HG02943 (cell line): ENCODE measurements around the gene RSPH6A.
A peak's percentile ranks its signal among the peaks of the same experiment; 100 is the strongest.
"Not testable (repeated sequence)": the region's sequence is repeated elsewhere in the genome, so short reads cannot be mapped to it uniquely, and the experiment has no call there.

Source experiments
- ATAC-seq: cut with Tn5 transposase; IDR thresholded peaks from one replicate; pipeline ENCODE4 v1.9.1; 2021; ENCODE audit warnings: mild to moderate bottlenecking, low read depth, moderate library complexity; ENCODE audit not compliant: unreplicated experiment

The RSPH6A gene

DNA sequence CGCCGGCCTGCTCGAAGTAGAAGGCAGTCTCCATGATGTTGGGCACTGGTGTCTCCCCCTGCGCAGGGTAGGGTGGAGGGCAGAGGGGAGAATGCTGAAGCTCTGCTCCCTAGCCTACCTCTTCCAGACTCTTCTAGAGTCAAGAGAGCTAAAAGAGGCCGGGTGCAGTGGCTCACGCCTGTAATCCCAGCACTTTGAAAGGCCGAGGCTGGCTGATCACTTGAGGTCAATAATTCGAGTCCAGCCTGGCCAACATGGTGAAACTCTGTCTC lies 10.2 kb downstream of the RSPH6A start:
- ATAC-seq = no peak

GRCh38 chr19:45804140-45804958 lies 10.8 kb downstream of the RSPH6A start:
- ATAC-seq = no peak

DNA sequence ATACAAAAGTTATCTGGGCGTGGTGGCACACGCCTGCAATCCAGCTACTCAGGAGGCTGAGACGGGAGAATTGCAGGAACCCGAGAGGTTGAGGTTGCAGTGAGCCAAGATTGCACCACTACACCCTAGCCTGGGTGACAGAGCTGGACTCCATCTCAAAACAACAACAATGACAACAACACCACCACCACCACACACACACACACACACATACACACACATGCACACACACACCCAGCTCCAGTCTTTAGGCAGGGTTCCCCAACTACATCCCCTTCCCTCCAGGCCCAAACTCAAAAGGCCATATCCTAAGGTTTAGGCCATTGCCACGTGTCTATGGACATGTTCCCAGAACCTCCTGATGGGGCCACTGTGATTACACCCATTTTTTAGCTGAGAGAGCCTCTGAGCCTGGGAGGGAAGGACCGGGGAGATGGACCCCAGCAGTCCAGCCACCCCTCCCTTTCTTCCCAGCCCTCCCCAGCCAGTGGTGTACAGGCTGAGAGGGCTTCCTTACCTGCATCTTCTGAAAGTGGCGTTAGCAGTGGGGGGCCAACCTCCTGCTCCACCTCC lies 13.4 kb downstream of the RSPH6A start:
- ATAC-seq = no peak

DNA sequence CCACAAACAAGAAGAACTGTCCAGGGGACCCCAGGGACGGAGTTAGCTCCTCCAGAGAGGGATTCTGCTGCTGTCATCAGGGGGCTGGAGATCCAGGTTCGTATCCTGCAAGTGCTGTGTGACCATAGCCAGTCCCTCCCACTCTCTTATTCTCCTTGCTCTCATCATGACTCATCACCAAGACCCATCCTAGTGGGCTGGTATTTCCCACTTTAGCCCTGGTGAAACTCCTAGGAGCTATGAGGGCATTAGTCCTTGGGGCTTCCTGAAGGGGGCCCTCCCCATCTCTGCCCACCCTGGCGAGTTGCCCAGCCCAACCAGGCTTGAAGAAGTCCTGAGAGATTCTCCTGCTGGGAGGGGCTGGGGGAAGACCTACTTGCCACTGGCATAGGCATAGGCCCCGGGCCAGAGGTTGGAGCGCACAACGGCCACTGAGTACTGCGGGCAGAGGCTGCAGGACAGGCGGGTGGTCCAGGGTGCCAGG lies 15.0 kb downstream of the RSPH6A start:
- ATAC-seq = no peak

DNA sequence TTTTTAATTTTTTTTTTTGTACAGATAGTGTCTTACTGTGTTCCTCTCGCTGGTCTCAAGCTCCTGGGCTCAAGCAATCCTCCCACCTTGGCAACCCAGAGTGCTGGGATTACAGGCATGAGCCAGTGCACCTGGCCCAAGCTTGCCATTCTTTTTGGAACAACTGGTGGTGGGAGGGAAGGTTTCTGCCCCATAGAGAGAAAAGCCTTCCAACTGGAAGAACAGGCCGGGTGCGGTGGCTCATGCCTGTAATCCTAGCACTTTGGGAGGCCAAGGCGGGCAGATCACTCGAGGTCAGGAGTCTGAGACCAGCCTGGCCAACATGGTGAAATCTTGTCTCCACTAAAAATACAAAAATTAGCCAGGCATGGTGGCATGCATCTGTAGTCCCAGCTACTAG lies 15.6 kb downstream of the RSPH6A start:
- not testable (repeated sequence) for ATAC-seq

GRCh38 chr19:45798995-45799517 lies 16.1 kb downstream of the RSPH6A start:
- ATAC-seq = no peak

- ATAC-seq = no peak
These were observed 20.5 kb downstream of the RSPH6A start for GRCh38 chr19:45794627-45795026.

GRCh38 chr19:45793876-45794275 lies 21.2 kb downstream of the RSPH6A start:
- ATAC-seq = no peak

GRCh38 chr19:45793178-45793564 lies 21.9 kb downstream of the RSPH6A start:
- ATAC-seq = no peak

- peak; percentile 78 for ATAC-seq
These were observed 22.5 kb downstream of the RSPH6A start, which contains the start of gene DMWD for GRCh38 chr19:45792470-45793177. Gene DMWD, minus strand, starts transcription at chr19:45792845. Its CDS starts 89 bp downstream, at chr19:45792756.

DNA sequence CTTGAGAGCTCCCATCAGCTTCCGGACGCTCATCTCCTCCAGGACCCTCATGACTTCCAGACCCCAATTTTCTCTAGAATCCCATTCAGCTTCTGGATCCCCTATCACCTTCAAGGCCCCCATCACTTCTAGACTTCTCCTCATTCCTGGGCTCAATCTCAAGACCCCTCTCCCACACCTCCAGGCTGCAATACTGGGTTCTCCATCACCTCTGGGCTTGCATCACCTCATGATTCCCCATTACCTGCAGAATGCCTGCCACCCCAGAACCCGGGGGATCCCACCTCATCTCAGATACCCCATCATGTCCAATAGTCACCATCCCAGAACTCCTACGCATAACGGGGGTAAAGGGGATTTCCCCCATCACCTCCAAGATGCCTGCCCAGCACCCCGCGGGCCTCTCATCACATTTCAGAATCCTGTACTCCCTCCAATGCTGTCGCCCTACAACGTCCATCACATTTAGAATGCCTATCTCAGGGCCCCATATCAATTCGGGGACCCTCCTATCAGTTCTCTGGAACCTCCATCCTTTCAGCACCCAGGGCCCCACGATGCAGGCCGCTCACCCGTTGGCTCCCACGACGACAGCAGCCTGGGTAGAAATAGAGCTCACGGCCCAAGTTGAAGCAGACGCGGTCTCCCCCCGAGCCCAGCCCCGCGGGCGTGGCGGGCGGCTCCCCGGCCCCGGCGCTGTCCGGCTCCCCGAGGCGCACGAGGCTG lies 23.2 kb downstream of the RSPH6A start:
- ATAC-seq = no peak

- ATAC-seq = no peak
These were observed 24.2 kb downstream of the RSPH6A start for GRCh38 chr19:45790942-45791341.

- ATAC-seq = no peak
These were observed 25.9 kb downstream of the RSPH6A start for GRCh38 chr19:45789035-45789786.

GRCh38 chr19:45786533-45786894 lies 28.6 kb downstream of the RSPH6A start:
- ATAC-seq = no peak

DNA sequence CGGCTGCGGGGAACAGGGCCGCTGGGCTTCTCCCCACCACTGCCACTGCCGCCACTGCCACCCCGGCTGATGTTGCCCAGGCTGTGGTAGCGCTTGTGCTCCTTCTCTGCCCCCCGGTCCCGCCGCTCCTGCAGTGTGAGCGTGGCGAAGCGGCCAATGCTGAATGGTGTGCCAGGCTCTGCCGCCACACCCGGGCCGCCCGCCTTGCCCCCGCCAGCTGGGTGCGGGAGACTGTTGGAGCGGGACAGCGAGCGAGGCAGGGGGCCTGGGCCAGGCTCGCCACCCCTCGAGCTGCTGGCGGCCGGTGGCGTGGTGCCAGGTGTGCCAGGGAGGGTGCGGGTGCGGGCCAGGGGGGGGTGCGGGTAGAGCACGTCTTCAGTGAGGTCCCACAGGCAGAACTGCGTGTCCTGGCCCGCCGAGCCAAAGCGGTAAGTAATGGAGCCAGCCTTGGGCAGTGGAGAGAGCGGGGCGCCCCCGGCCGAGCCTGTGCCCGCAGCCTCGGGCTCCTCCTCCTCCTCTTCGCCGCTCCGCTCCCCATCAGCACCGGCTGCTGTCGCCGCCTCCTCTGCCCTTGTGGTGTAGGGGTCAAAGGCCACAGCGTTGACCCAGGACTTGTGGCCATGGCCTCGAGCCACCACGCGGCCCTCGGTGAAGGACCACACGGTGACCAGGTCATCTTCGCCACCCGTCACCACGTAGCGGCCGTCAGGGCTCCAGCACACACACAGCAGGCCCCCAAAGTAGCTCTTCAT lies 29.2 kb downstream of the RSPH6A start:
- no peak for ATAC-seq

- no peak for ATAC-seq
These were observed 30.0 kb downstream of the RSPH6A start for GRCh38 chr19:45785097-45785496.

GRCh38 chr19:45784096-45784495 lies 31.0 kb downstream of the RSPH6A start:
- no peak for ATAC-seq

GRCh38 chr19:45782820-45783785 lies 32.0 kb downstream of the RSPH6A start:
- no peak for ATAC-seq
